Epithelial cell of esophagus (primary cell): ENCODE data around the gene ATP6V1G3.

Experiments used
- DNase-seq: peaks from one replicate; pipeline ENCODE4 v3.0.0; 2010; ENCODE audit warnings: low read depth
- H3K4me3 ChIP-seq: 2 replicates; pipeline ENCODE4 v1.5.1; 2011; ENCODE audit warnings: mild to moderate bottlenecking, low read length, control low read depth
- CTCF ChIP-seq: IDR thresholded peaks from 2 replicates; pipeline ENCODE4 v1.5.1; 2011; ENCODE audit warnings: low read depth, mild to moderate bottlenecking, low read length, control low read depth, inconsistent platforms; ENCODE audit not compliant: insufficient read depth; ENCODE audit errors: missing control alignments

The ATP6V1G3 gene

GRCh38 chr1:198556971-198557370 is 16.5 kb upstream of the ATP6V1G3 start:
- no peak for TF ChIP-seq CTCF
- H3K4me3 ChIP-seq, result no peak overlapping the region
- DNase-seq, result no peak

- DNase-seq, result no peak
- H3K4me3 ChIP-seq, result no peak overlapping the region
- no peak for TF ChIP-seq CTCF
Observed at GRCh38 chr1:198552668-198553416, 12.4 kb upstream of the ATP6V1G3 start.

- TF ChIP-seq CTCF, result no peak
- DNase-seq, result no peak
- no peak overlapping the region for H3K4me3 ChIP-seq
Observed at GRCh38 chr1:198550941-198551524, 10.6 kb upstream of the ATP6V1G3 start.

GRCh38 chr1:198549866-198550265 is 9.4 kb upstream of the ATP6V1G3 start:
- H3K4me3 ChIP-seq, result no peak overlapping the region
- no peak for DNase-seq
- no peak for TF ChIP-seq CTCF

- no peak overlapping the region for H3K4me3 ChIP-seq
- DNase-seq, result no peak
- TF ChIP-seq CTCF, result no peak
Observed at GRCh38 chr1:198548890-198549289, 8.4 kb upstream of the ATP6V1G3 start.

- no peak for DNase-seq
- no peak overlapping the region for H3K4me3 ChIP-seq
- no peak for TF ChIP-seq CTCF
Observed at GRCh38 chr1:198545156-198545555, 4.7 kb upstream of the ATP6V1G3 start.

GRCh38 chr1:198544265-198544664 is 3.8 kb upstream of the ATP6V1G3 start:
- no peak for TF ChIP-seq CTCF
- no peak overlapping the region for H3K4me3 ChIP-seq
- DNase-seq, result no peak
